RWPE2 (cell line): ENCODE measurements around the gene NTNG1.
"Not testable (repeated sequence)": the region's sequence is repeated elsewhere in the genome, so short reads cannot be mapped to it uniquely, and the experiment has no call there.

Source experiments
- ATAC-seq: fragments of 200-7000 bp; cut with Tn5 transposase; 3 replicates; pipeline ENCODE4 v1.9.1; 2021; ENCODE audit warnings: low read depth
- DNase-seq: peaks from one replicate; pipeline ENCODE4 v3.0.0-alpha.2; 2020; ENCODE audit warnings: low spot score
- H3K27ac ChIP-seq: fragments of 450-650 bp; 2 replicates; pipeline ENCODE4 v1.5.1; 2017; ENCODE audit warnings: mild to moderate bottlenecking; ENCODE audit not compliant: poor library complexity, severe bottlenecking
- H3K27me3 ChIP-seq: fragments of 250-450 bp; sonication (Bioruptor Pico); 2 replicates; pipeline ENCODE4 v1.5.1; 2021; ENCODE audit warnings: mild to moderate bottlenecking, moderate library complexity; ENCODE audit not compliant: insufficient read depth, poor library complexity, severe bottlenecking
- H3K36me3 ChIP-seq: fragments of 250-450 bp; sonication (Bioruptor Pico); 2 replicates; pipeline ENCODE4 v1.5.1; 2020; ENCODE audit warnings: low read depth, mild to moderate bottlenecking, moderate library complexity
- H3K4me1 ChIP-seq: fragments of 250-450 bp; sonication (Bioruptor Pico); 2 replicates; pipeline ENCODE4 v1.5.1; 2021; ENCODE audit warnings: mild to moderate bottlenecking, moderate library complexity; ENCODE audit not compliant: insufficient read depth, poor library complexity, severe bottlenecking
- H3K4me3 ChIP-seq: fragments of 250-450 bp; sonication (Bioruptor Pico); 2 replicates; pipeline ENCODE4 v1.5.1; 2021; ENCODE audit warnings: mild to moderate bottlenecking, moderate library complexity; ENCODE audit not compliant: severe bottlenecking
- H3K9me3 ChIP-seq: fragments of 250-450 bp; sonication (Bioruptor Pico); 2 replicates; pipeline ENCODE4 v1.5.1; 2021; ENCODE audit warnings: mild to moderate bottlenecking, moderate library complexity; ENCODE audit not compliant: severe bottlenecking
- TF ChIP-seq, protein P1 (sequence below): fragments of 450-650 bp; IDR thresholded peaks from one replicate; pipeline ENCODE4 v1.5.1; 2017; ENCODE audit warnings: mild to moderate bottlenecking, moderate library complexity; ENCODE audit not compliant: poor library complexity, severe bottlenecking

The NTNG1 gene

DNA sequence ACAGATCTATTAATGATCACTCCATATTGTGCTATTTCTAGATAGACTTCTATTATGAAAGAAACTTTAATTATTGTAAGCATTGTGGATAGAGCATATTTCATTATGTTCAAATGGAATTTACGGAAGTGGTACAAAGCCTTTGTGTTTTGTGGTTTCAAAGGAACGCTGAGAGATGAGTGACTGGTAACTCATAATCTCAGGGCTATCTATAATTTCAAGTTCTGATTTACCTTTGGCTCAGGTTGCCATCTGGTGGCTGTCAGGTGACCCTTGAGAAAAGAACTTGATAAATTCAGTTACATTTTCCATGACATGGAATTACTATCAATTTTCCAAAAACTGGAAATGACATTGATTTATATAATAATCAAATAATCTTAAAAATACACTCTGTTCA lies 12.2 kb downstream of the NTNG1 start:
- peak; percentile 92 for ATAC-seq
- Histone ChIP-seq H3K4me3 (no peak overlapping the region), H3K4me1 (peaks cover 5% of the 10 kb centered on the region), H3K9me3 (no peaks in the 10 kb centered on the region), H3K27ac (no peak overlapping the region), H3K36me3 (no peaks in the 10 kb centered on the region), H3K27me3 (no peaks in the 10 kb centered on the region)
- TF ChIP-seq, protein P1, sequence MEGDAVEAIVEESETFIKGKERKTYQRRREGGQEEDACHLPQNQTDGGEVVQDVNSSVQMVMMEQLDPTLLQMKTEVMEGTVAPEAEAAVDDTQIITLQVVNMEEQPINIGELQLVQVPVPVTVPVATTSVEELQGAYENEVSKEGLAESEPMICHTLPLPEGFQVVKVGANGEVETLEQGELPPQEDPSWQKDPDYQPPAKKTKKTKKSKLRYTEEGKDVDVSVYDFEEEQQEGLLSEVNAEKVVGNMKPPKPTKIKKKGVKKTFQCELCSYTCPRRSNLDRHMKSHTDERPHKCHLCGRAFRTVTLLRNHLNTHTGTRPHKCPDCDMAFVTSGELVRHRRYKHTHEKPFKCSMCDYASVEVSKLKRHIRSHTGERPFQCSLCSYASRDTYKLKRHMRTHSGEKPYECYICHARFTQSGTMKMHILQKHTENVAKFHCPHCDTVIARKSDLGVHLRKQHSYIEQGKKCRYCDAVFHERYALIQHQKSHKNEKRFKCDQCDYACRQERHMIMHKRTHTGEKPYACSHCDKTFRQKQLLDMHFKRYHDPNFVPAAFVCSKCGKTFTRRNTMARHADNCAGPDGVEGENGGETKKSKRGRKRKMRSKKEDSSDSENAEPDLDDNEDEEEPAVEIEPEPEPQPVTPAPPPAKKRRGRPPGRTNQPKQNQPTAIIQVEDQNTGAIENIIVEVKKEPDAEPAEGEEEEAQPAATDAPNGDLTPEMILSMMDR: peak; percentile 78
- DNase-seq: no peak

DNA sequence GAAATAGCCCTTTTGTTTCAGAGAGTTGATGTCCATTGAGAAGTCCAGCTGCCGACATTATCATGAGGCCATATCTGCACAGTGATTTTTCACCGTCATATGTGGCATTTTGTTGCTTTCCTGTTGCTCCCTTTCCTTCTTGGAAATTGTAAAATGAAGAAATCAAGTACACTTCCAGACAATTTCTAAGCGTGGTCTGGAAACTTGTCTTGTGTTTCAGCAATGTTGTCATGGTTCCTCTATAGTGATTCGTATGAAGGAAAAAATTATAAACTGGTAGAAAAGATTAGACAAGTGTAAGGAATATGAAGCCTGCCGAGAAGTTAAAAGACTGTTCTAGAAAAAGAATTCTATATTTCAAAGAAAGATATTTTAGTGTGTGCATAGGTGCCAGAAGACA lies 17.7 kb downstream of the NTNG1 start:
- H3K4me1 ChIP-seq: no peaks in the 10 kb centered on the region
- no peaks in the 10 kb centered on the region for H3K9me3 ChIP-seq
- no peaks in the 10 kb centered on the region for H3K36me3 ChIP-seq
- TF ChIP-seq, protein P1: no peak
- H3K27ac ChIP-seq: no peak overlapping the region
- H3K27me3 ChIP-seq: no peaks in the 10 kb centered on the region
- no peak for DNase-seq
- H3K4me3 ChIP-seq: no peak overlapping the region
- no peak for ATAC-seq

DNA sequence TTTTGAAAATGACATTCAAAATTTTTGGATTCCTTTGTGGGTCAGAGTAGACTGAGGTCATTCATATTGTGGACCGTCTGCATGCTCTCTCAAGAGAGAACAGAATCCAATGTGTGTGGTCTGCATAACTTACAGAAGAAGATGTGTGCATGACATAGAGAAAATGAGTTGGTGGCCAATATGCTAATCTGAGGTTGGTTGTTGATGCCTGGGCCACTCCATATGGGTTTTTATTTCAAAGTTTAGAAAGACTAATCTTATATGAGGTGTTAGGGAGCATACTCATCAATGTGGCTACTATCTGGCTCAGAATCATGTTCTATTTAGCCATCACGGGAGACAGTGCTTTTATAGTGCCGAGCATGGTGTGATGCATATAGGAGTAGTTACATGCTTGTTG lies 18.2 kb downstream of the NTNG1 start:
- no peaks in the 10 kb centered on the region for H3K4me1 ChIP-seq
- no peaks in the 10 kb centered on the region for H3K36me3 ChIP-seq

DNA sequence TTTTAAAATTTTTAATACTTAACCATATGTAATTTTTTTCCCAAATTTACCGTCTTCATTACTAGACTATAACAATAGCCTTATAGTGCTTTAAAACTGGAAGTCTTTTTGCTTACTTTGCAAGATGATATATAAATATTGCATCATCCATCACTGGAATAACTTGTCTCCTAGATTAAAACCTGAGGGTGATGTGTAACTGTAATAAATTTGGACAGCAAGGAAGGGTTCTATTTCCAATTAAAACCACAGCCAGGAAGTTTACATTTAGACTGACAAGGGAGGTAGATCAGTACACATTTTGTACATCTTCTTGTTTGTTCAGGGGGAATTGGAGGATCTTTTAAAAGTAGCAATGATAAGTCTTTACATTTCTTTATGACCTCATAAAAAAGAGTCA lies 21.9 kb downstream of the NTNG1 start:
- Histone ChIP-seq H3K4me3 (no peak overlapping the region), H3K27me3 (no peaks in the 10 kb centered on the region), H3K4me1 (no peaks in the 10 kb centered on the region), H3K36me3 (no peaks in the 10 kb centered on the region), H3K9me3 (no peaks in the 10 kb centered on the region), H3K27ac (no peak overlapping the region)
- no peak for DNase-seq
- ATAC-seq: no peak
- TF ChIP-seq, protein P1: no peak

More for the DNA sequence above, 18.2 kb downstream of the NTNG1 start:
- Histone ChIP-seq H3K27me3 (no peaks in the 10 kb centered on the region), H3K4me3 (no peak overlapping the region), H3K27ac (no peak overlapping the region), H3K9me3 (no peaks in the 10 kb centered on the region)
- DNase-seq (no peak), ATAC-seq (no peak)
- TF ChIP-seq, protein P1: no peak

DNA sequence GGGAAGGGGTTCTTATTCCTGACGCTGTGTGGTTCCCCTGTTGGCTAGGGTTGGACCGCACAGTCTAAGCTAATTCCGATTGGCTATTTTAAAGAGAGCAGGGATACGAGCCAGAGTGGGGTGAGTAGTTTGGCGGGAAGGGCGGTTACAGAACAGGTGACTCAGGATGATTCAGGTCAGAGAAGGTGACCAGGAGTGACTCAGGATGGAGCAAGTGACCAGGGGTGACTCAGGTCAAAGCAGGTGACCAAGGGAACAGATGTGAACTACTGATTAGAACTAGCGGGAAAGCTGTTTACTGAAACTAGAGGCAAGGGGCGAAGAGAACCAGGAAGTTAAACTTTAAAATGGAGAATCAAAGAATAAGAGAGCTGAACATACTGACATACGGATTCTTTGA lies 24.1 kb downstream of the NTNG1 start:
- H3K4me3 ChIP-seq, ATAC-seq, H3K4me1 ChIP-seq, H3K27ac ChIP-seq, H3K27me3 ChIP-seq, H3K36me3 ChIP-seq, H3K9me3 ChIP-seq, DNase-seq: not testable (repeated sequence)
